GM23248 (cell line): Measurements from ENCODE around the gene PPP2R5D.

Experiments
- EZH2 ChIP-seq: fragments of 200-600 bp; sonication (generic); IDR thresholded peaks from 2 replicates; pipeline ENCODE4 v1.6.1; 2018; ENCODE audit warnings: antibody characterized with exemption, mild to moderate bottlenecking; ENCODE audit not compliant: insufficient read depth, poor library complexity, severe bottlenecking
- EZH2phosphoT487 ChIP-seq: fragments of 200-600 bp; sonication (generic); IDR thresholded peaks from 2 replicates; pipeline ENCODE4 v1.6.1; 2018; ENCODE audit warnings: antibody characterized with exemption, moderate library complexity, mild to moderate bottlenecking, low read depth; ENCODE audit not compliant: insufficient read depth

DNA sequence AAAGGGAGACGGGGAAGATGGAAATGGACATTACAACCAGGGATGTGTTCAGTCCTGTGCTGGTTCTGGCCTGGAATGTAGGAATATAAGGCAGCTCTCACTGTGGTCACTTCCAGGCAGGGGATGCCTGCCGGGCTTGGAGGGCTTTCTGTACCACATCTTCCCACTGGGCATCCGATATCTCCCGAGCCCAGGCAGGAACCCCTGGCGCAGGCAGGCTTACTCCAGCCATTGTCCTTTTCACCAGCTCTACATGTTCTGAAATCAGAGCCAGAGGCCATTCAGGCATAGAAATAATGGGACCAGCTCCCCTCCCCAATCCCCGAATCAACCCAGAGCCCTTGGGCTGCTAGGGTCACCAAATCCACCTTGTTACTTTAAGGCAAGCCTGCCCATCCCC is 28.0 kb downstream of the PPP2R5D start:
- TF ChIP-seq EZH2phosphoT487 (no peak), EZH2 (no peak)
